ENCODE data around the gene ZNF236. TPM values are rescaled to one million over a fixed set of nuclear protein-coding genes. Genes with fewer than 3 reads are reported as not detected.

Gene ZNF236
- polyA plus RNA-seq, 1 donor from 2014 or later = 7.7 TPM

DNA sequence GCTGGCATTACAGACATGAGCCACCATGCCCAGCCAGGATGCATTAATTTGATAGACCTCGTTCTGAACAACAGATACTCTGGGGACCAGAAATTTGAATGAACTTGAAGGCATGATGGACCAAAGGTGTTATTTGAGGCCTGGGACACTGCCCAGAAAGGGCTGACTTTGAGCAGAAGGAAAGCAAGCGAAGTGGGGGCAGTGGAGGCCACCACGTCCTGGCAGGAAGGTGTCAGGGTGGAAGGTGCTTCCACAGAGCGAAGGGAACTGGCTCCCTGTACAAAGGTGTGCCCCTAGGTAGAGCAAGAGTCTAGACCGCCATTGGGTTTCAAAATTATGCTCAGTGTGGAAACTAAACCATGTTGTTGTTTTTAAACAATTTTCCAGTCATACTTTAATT lies 23.9 kb downstream of the ZNF236 start:
- TF ChIP-seq MXI1 (conservative IDR thresholded peaks at IDR 0.05; ENCODE audit: poor library complexity, severe bottlenecking) (no peak), CTCF (IDR thresholded peaks at IDR 0.05; ENCODE audit: poor library complexity, severe bottlenecking) (no peak)
- Histone ChIP-seq H3F3A (ENCODE audit: insufficient read depth, low read length, poor library complexity, severe bottlenecking) (no peaks in the 10 kb centered on the region), H3K27ac (ENCODE audit: low read length) (no peak overlapping the region), H3K9ac (ENCODE audit: low read length) (no peak overlapping the region), H3K36me3 (ENCODE audit: insufficient read depth, low read length) (no peaks in the 10 kb centered on the region), H3K4me3 (ENCODE audit: low read length) (no peak overlapping the region), H4K20me1 (ENCODE audit: insufficient read depth) (no peaks in the 10 kb centered on the region), H2AFZ (ENCODE audit: low read depth, low read length) (no peak overlapping the region), H3K27me3 (ENCODE audit: insufficient read depth, low read depth, low read length) (no peaks in the 10 kb centered on the region), H3K4me2 (ENCODE audit: low read length) (no peak overlapping the region), H3K9me3 (ENCODE audit: low read length) (no peaks in the 10 kb centered on the region), H3K79me2 (replicated peaks; ENCODE audit: insufficient read depth, low read length) (no peaks in the 10 kb centered on the region), H3K9me2 (ENCODE audit: insufficient read depth, low read length) (no peaks in the 10 kb centered on the region)

DNA sequence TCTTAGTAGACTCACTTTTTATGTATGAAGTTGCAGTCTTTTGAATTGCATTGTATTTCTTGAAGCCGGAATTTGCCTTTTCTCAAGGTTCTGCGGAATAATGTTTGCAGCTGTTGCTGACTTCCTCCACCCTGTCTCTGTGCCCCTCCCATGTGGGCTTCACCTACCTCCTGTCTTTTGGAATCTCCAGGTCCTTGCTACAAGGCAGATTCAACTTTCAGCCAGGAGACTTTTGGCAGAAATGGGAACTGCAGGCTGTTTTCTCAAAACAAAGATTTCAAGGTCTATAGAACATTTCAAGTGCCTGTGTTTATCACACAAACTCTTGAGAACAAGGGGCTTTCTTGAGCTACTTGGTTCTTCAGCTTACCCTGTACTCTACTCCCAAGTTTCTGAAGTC lies 25.6 kb downstream of the ZNF236 start:
- TF ChIP-seq CTCF (IDR thresholded peaks at IDR 0.05; ENCODE audit: poor library complexity, severe bottlenecking) = no peak
- no peak for TF ChIP-seq EZH2 (IDR thresholded peaks at IDR 0.05; ENCODE audit: borderline replicate concordance, insufficient read depth, low read length, poor library complexity, severe bottlenecking)
- TF ChIP-seq EP300 (conservative IDR thresholded peaks at IDR 0.05; ENCODE audit: poor library complexity, severe bottlenecking) = no peak
- TF ChIP-seq, protein P1, sequence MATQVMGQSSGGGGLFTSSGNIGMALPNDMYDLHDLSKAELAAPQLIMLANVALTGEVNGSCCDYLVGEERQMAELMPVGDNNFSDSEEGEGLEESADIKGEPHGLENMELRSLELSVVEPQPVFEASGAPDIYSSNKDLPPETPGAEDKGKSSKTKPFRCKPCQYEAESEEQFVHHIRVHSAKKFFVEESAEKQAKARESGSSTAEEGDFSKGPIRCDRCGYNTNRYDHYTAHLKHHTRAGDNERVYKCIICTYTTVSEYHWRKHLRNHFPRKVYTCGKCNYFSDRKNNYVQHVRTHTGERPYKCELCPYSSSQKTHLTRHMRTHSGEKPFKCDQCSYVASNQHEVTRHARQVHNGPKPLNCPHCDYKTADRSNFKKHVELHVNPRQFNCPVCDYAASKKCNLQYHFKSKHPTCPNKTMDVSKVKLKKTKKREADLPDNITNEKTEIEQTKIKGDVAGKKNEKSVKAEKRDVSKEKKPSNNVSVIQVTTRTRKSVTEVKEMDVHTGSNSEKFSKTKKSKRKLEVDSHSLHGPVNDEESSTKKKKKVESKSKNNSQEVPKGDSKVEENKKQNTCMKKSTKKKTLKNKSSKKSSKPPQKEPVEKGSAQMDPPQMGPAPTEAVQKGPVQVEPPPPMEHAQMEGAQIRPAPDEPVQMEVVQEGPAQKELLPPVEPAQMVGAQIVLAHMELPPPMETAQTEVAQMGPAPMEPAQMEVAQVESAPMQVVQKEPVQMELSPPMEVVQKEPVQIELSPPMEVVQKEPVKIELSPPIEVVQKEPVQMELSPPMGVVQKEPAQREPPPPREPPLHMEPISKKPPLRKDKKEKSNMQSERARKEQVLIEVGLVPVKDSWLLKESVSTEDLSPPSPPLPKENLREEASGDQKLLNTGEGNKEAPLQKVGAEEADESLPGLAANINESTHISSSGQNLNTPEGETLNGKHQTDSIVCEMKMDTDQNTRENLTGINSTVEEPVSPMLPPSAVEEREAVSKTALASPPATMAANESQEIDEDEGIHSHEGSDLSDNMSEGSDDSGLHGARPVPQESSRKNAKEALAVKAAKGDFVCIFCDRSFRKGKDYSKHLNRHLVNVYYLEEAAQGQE (IDR thresholded peaks at IDR 0.05; ENCODE audit: borderline replicate concordance) = no peak
- Histone ChIP-seq H3K9ac (ENCODE audit: low read length) (no peak overlapping the region), H3K9me3 (ENCODE audit: low read length) (no peaks in the 10 kb centered on the region), H2AFZ (ENCODE audit: low read depth, low read length) (no peak overlapping the region), H3K9me2 (ENCODE audit: insufficient read depth, low read length) (no peaks in the 10 kb centered on the region), H3K4me3 (ENCODE audit: low read length) (no peak overlapping the region), H3K27me3 (ENCODE audit: insufficient read depth, low read depth, low read length) (no peaks in the 10 kb centered on the region), H3K79me2 (replicated peaks; ENCODE audit: insufficient read depth, low read length) (no peaks in the 10 kb centered on the region), H3K4me2 (ENCODE audit: low read length) (no peak overlapping the region), H4K20me1 (ENCODE audit: insufficient read depth) (no peaks in the 10 kb centered on the region), H3K27ac (ENCODE audit: low read length) (no peak overlapping the region), H3F3A (ENCODE audit: insufficient read depth, low read length, poor library complexity, severe bottlenecking) (no peaks in the 10 kb centered on the region), H3K36me3 (ENCODE audit: insufficient read depth, low read length) (no peaks in the 10 kb centered on the region)

DNA sequence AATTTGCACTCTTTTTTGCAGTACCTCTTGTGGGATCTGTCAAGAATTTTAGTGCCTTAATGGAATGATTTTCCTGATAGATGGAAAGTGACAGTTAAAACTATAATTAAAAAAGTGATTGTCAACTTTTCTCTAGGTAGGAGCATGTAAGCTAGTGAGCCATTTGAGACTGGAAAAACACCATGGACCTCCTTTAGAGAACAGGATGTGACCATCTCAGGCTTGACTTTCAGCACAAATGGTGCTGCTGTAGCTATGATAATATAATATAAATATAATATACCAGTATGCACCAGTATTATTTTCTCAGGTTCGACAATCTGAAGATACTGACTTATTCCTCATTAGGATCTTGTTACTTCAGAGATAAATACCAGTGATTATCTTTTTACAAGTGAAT lies 27.8 kb downstream of the ZNF236 start:
- H2AFZ ChIP-seq (ENCODE audit: low read depth, low read length) = no peak overlapping the region
- no peaks in the 10 kb centered on the region for H3F3A ChIP-seq (ENCODE audit: insufficient read depth, low read length, poor library complexity, severe bottlenecking)
- H3K27me3 ChIP-seq (ENCODE audit: insufficient read depth, low read depth, low read length) = no peaks in the 10 kb centered on the region
- H3K4me3 ChIP-seq (ENCODE audit: low read length) = no peak overlapping the region
- no peaks in the 10 kb centered on the region for H3K36me3 ChIP-seq (ENCODE audit: insufficient read depth, low read length)
- H3K4me2 ChIP-seq (ENCODE audit: low read length) = no peak overlapping the region
- H3K9me2 ChIP-seq (ENCODE audit: insufficient read depth, low read length) = no peaks in the 10 kb centered on the region
- H3K9me3 ChIP-seq (ENCODE audit: low read length) = no peaks in the 10 kb centered on the region
- no peaks in the 10 kb centered on the region for H4K20me1 ChIP-seq (ENCODE audit: insufficient read depth)
- no peak overlapping the region for H3K9ac ChIP-seq (ENCODE audit: low read length)
- no peaks in the 10 kb centered on the region for H3K79me2 ChIP-seq (replicated peaks; ENCODE audit: insufficient read depth, low read length)
- no peak overlapping the region for H3K27ac ChIP-seq (ENCODE audit: low read length)
- TF ChIP-seq CTCF (IDR thresholded peaks at IDR 0.05; ENCODE audit: poor library complexity, severe bottlenecking) (no peak), SMC3 (conservative IDR thresholded peaks at IDR 0.05; ENCODE audit: poor library complexity) (no peak), POLR2AphosphoS5 (IDR thresholded peaks at IDR 0.05) (no peak), EP300 (conservative IDR thresholded peaks at IDR 0.05; ENCODE audit: poor library complexity, severe bottlenecking) (no peak), EZH2 (IDR thresholded peaks at IDR 0.05; ENCODE audit: borderline replicate concordance, insufficient read depth, low read length, poor library complexity, severe bottlenecking) (no peak), MXI1 (conservative IDR thresholded peaks at IDR 0.05; ENCODE audit: poor library complexity, severe bottlenecking) (no peak), TAF1 (IDR thresholded peaks at IDR 0.05; ENCODE audit: low read depth) (no peak)
- TF ChIP-seq, protein P1 (IDR thresholded peaks at IDR 0.05; ENCODE audit: borderline replicate concordance) = no peak

All from neural cell (in vitro differentiated cells).